Measurements from ENCODE around the gene PDZD2.

DNA sequence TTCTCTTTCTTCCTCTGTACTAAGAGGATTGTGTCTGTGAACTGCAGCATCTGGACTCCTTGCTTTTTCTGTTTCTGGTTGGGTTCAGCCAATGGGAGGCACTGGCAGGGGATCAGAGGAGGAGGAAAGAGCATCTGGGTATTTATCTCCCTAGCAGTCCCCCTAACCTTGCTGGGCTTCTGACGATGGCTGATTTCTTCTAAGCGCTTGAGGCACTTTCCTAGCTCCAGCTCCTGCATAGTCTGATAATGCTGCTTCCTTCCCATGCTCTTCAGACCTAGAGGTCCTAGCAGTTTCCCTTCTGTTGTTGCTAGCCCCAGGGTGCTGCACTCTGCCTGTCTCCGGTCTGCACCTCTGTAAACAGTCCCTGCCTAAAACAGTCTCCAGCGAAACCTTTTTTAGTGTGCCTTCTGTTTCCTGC is 225.1 kb downstream of the PDZD2 start:
- TF ChIP-seq POLR2AphosphoS5 (IDR thresholded peaks at IDR 0.05) = no peak
- TF ChIP-seq, protein P1, sequence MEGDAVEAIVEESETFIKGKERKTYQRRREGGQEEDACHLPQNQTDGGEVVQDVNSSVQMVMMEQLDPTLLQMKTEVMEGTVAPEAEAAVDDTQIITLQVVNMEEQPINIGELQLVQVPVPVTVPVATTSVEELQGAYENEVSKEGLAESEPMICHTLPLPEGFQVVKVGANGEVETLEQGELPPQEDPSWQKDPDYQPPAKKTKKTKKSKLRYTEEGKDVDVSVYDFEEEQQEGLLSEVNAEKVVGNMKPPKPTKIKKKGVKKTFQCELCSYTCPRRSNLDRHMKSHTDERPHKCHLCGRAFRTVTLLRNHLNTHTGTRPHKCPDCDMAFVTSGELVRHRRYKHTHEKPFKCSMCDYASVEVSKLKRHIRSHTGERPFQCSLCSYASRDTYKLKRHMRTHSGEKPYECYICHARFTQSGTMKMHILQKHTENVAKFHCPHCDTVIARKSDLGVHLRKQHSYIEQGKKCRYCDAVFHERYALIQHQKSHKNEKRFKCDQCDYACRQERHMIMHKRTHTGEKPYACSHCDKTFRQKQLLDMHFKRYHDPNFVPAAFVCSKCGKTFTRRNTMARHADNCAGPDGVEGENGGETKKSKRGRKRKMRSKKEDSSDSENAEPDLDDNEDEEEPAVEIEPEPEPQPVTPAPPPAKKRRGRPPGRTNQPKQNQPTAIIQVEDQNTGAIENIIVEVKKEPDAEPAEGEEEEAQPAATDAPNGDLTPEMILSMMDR (IDR thresholded peaks at IDR 0.05) = no peak

Measured in prostate gland (tissue), 2 donors.